ENCODE results near the gene ABHD16B.

DNA sequence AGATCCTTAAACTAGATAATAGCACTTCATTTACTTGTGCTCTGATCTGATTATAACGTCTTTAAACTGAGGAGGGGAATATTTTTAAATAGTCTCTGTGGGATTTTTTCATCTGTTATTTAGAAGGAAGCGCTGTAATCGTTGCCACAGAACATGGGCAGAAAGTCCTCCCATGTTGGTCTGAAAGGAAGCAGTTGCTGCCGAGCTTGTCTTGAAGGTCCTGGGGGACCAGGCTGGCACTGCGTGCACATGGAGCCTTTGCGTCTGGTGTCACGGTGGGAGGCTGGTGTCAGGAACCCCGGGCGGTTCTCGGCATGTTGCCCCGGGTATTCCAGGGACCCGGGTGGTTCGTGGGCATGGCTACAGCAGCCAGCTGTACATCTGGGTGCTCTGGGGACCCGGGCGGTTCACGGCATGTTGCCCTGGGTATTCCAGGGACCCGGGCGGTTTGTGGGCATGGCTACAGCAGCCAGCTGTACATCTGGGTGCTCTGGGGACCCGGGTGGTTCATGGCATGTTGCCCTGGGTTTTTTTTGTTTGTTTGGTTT is 15.3 kb downstream of the ABHD16B start:
- TF ChIP-seq, protein P1, sequence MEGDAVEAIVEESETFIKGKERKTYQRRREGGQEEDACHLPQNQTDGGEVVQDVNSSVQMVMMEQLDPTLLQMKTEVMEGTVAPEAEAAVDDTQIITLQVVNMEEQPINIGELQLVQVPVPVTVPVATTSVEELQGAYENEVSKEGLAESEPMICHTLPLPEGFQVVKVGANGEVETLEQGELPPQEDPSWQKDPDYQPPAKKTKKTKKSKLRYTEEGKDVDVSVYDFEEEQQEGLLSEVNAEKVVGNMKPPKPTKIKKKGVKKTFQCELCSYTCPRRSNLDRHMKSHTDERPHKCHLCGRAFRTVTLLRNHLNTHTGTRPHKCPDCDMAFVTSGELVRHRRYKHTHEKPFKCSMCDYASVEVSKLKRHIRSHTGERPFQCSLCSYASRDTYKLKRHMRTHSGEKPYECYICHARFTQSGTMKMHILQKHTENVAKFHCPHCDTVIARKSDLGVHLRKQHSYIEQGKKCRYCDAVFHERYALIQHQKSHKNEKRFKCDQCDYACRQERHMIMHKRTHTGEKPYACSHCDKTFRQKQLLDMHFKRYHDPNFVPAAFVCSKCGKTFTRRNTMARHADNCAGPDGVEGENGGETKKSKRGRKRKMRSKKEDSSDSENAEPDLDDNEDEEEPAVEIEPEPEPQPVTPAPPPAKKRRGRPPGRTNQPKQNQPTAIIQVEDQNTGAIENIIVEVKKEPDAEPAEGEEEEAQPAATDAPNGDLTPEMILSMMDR (IDR thresholded peaks at IDR 0.05): no peak
- no peak for TF ChIP-seq POLR2A (IDR thresholded peaks at IDR 0.05)

All from Peyer's patch (tissue), 4 donors.